WTC11 (cell line): ENCODE measurements around the gene HNF1B. TPM values are rescaled to one million over a fixed set of nuclear protein-coding genes. Genes with fewer than 3 reads are reported as not detected.

Source experiments
- ATAC-seq: fragments of 200-7000 bp; cut with Tn5 transposase; 2 replicates; pipeline ENCODE4 v1.10.0; 2021; ENCODE audit warnings: mild to moderate bottlenecking, moderate library complexity
- CTCF ChIA-PET: fragments of 300-600 bp; sonication (Branson Sonifier 250); formaldehyde crosslinking; loops from one replicate; lab custom pipeline; 2021; ENCODE audit warnings: antibody characterized with exemption; lab: Charles Lee
- POLR2A ChIA-PET: fragments of 350-600 bp; sonication (Branson Sonifier 250); formaldehyde crosslinking; loops from one replicate; lab custom pipeline; 2021; ENCODE audit warnings: antibody characterized with exemption; lab: Charles Lee
- DNase-seq: peaks from one replicate; pipeline ENCODE4 v3.0.0; 2021; ENCODE audit warnings: low spot score
- H3K27ac Mint-ChIP-seq: 2 replicates; pipeline ENCODE4 v1.8.0; 2021; ENCODE audit warnings: mixed read lengths
- H3K27me3 Mint-ChIP-seq: 2 replicates; pipeline ENCODE4 v1.8.0; 2021; ENCODE audit warnings: low read depth, mild to moderate bottlenecking, moderate library complexity, mixed read lengths
- H3K36me3 Mint-ChIP-seq: 2 replicates; pipeline ENCODE4 v1.8.0; 2021; ENCODE audit warnings: mixed read lengths
- H3K4me1 Mint-ChIP-seq: 2 replicates; pipeline ENCODE4 v1.8.0; 2022; ENCODE audit warnings: mixed read lengths
- H3K4me3 Mint-ChIP-seq: 2 replicates; pipeline ENCODE4 v1.8.0; 2021; ENCODE audit warnings: mild to moderate bottlenecking, moderate library complexity, mixed read lengths
- H3K9me3 Mint-ChIP-seq: 2 replicates; pipeline ENCODE4 v1.8.0; 2021; ENCODE audit warnings: mixed read lengths
- CREM ChIP-seq: sonication (generic); formaldehyde crosslinking; IDR thresholded peaks from 2 replicates; pipeline ENCODE4 v1.8.1; 2022; ENCODE audit warnings: mild to moderate bottlenecking, missing genetic modification reagents, moderate library complexity
- EMX1 ChIP-seq: fragments of 250-450 bp; sonication (Bioruptor Pico); IDR thresholded peaks from 2 replicates; pipeline ENCODE4 v1.8.0; 2021; ENCODE audit warnings: mild to moderate bottlenecking
- ESRRA ChIP-seq: sonication (generic); formaldehyde crosslinking; IDR thresholded peaks from 2 replicates; pipeline ENCODE4 v1.8.1; 2022; ENCODE audit warnings: mild to moderate bottlenecking, missing genetic modification reagents, borderline replicate concordance
- ETV6 ChIP-seq: sonication (generic); formaldehyde crosslinking; IDR thresholded peaks from 2 replicates; pipeline ENCODE4 v1.8.1; 2022; ENCODE audit warnings: mild to moderate bottlenecking, missing genetic modification reagents
- FOXK1 ChIP-seq: sonication (generic); formaldehyde crosslinking; IDR thresholded peaks from 2 replicates; pipeline ENCODE4 v1.8.0; 2022; ENCODE audit warnings: mild to moderate bottlenecking, moderate library complexity, missing genetic modification reagents
- FOXP1 ChIP-seq: sonication (generic); formaldehyde crosslinking; IDR thresholded peaks from 2 replicates; pipeline ENCODE4 v1.8.0; 2022; ENCODE audit warnings: missing genetic modification reagents, mild to moderate bottlenecking, moderate library complexity, borderline replicate concordance
- PRRX2 ChIP-seq: fragments of 250-450 bp; sonication (Bioruptor Pico); IDR thresholded peaks from 2 replicates; pipeline ENCODE4 v1.8.0; 2021; ENCODE audit warnings: mild to moderate bottlenecking
- RORB ChIP-seq: fragments of 250-450 bp; sonication (Bioruptor Pico); IDR thresholded peaks from 2 replicates; pipeline ENCODE4 v1.9.0; 2021; ENCODE audit warnings: mild to moderate bottlenecking
- SP1 ChIP-seq: sonication (generic); formaldehyde crosslinking; conservative IDR thresholded peaks from 2 replicates; pipeline ENCODE4 v1.8.1; 2022; ENCODE audit warnings: missing genetic modification reagents
- TP53 ChIP-seq: sonication (generic); formaldehyde crosslinking; IDR thresholded peaks from 2 replicates; pipeline ENCODE4 v1.8.1; 2023; ENCODE audit warnings: mild to moderate bottlenecking, missing genetic modification reagents
- ZNF138 ChIP-seq: sonication (generic); formaldehyde crosslinking; conservative IDR thresholded peaks from 2 replicates; pipeline ENCODE4 v1.8.1; 2022; ENCODE audit warnings: mild to moderate bottlenecking, moderate library complexity, missing genetic modification reagents
- ZNF232 ChIP-seq: sonication (generic); formaldehyde crosslinking; IDR thresholded peaks from 2 replicates; pipeline ENCODE4 v1.8.0; 2022; ENCODE audit warnings: mild to moderate bottlenecking, missing genetic modification reagents
- ZNF423 ChIP-seq: fragments of 250-450 bp; sonication (Bioruptor Pico); IDR thresholded peaks from 2 replicates; pipeline ENCODE4 v2.1.2; 2022; ENCODE audit warnings: mild to moderate bottlenecking, moderate library complexity
- total RNA-seq: library from RNA; stranded (reverse); gene quantifications from 3 replicates; pipeline ENCODE4 v1.2.3, GENCODE V29; 2021
- TF ChIP-seq, protein P1 (sequence below): sonication (generic); formaldehyde crosslinking; IDR thresholded peaks from 2 replicates; pipeline ENCODE4 v1.8.0; 2023; ENCODE audit warnings: missing genetic modification reagents, mild to moderate bottlenecking, borderline replicate concordance
- TF ChIP-seq, protein P2 (sequence below): sonication (generic); formaldehyde crosslinking; IDR thresholded peaks from 2 replicates; pipeline ENCODE4 v1.8.0; 2022; ENCODE audit warnings: mild to moderate bottlenecking, missing genetic modification reagents
- TF ChIP-seq, protein P3 (sequence below): fragments of 200-600 bp; IDR thresholded peaks from 2 replicates; pipeline ENCODE4 v1.8.0; 2022; ENCODE audit warnings: antibody characterized with exemption
- TF ChIP-seq, protein P4 (sequence below): sonication (generic); formaldehyde crosslinking; IDR thresholded peaks from 2 replicates; pipeline ENCODE4 v1.8.1; 2023; ENCODE audit warnings: mild to moderate bottlenecking, missing genetic modification reagents
- TF ChIP-seq, protein P5 (sequence below): sonication (generic); formaldehyde crosslinking; IDR thresholded peaks from 2 replicates; pipeline ENCODE4 v1.8.0; 2023; ENCODE audit warnings: missing genetic modification reagents
- TF ChIP-seq, protein P6 (sequence below): sonication (generic); formaldehyde crosslinking; conservative IDR thresholded peaks from 2 replicates; pipeline ENCODE4 v1.8.1; 2022; ENCODE audit warnings: mild to moderate bottlenecking, missing genetic modification reagents
- TF ChIP-seq, protein P7 (sequence below): sonication (generic); formaldehyde crosslinking; IDR thresholded peaks from 2 replicates; pipeline ENCODE4 v1.8.1; 2023; ENCODE audit warnings: mild to moderate bottlenecking, missing genetic modification reagents, moderate library complexity

The HNF1B gene
- total RNA-seq, 1 experiment from 2014 or later = 0.26 TPM

DNA sequence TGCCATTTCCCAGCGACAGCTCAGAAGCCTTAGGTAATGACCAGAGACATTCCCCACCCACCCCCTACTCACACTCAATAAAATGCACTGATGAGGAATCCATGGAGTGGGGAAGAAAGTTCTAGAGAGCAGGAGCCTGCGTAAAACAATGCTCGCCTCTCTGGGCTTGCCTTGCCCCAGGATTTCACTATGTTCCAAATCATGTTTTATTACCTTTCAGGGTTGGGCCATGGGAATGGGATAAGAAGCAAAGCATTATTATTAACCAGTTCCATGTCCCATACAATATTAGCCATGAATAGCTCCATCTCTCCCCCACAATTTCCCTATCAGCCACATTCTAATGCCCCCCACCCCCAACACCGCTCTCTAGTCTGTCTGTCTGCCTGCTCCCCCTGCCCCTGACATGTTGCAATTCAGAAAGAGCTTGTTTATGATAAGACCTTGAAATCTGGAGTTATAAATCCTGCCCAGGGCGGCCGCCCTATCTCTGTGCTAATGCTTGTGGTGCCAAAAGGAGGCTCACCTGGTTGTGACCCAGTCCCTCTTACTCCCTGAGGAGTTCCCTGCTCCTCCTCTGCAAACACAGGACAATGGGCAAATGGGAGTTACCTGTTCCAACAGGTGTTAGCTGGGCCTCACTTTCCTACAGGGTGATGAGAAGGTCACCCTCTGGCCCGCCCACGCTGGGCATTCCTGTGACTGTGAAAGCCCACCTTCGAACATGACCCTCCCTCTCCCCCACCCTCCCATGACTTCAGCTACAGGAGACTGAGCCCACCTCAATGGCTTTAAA, 73.6 kb downstream of the HNF1B start (continued):
- TF ChIP-seq, protein P1, sequence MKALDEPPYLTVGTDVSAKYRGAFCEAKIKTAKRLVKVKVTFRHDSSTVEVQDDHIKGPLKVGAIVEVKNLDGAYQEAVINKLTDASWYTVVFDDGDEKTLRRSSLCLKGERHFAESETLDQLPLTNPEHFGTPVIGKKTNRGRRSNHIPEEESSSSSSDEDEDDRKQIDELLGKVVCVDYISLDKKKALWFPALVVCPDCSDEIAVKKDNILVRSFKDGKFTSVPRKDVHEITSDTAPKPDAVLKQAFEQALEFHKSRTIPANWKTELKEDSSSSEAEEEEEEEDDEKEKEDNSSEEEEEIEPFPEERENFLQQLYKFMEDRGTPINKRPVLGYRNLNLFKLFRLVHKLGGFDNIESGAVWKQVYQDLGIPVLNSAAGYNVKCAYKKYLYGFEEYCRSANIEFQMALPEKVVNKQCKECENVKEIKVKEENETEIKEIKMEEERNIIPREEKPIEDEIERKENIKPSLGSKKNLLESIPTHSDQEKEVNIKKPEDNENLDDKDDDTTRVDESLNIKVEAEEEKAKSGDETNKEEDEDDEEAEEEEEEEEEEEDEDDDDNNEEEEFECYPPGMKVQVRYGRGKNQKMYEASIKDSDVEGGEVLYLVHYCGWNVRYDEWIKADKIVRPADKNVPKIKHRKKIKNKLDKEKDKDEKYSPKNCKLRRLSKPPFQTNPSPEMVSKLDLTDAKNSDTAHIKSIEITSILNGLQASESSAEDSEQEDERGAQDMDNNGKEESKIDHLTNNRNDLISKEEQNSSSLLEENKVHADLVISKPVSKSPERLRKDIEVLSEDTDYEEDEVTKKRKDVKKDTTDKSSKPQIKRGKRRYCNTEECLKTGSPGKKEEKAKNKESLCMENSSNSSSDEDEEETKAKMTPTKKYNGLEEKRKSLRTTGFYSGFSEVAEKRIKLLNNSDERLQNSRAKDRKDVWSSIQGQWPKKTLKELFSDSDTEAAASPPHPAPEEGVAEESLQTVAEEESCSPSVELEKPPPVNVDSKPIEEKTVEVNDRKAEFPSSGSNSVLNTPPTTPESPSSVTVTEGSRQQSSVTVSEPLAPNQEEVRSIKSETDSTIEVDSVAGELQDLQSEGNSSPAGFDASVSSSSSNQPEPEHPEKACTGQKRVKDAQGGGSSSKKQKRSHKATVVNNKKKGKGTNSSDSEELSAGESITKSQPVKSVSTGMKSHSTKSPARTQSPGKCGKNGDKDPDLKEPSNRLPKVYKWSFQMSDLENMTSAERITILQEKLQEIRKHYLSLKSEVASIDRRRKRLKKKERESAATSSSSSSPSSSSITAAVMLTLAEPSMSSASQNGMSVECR (CRISPR knock-in tag) = no peak
- TF ChIP-seq RORB (CRISPR knock-in tag) = no peak
- TF ChIP-seq PRRX2 (CRISPR knock-in tag) = no peak
- TF ChIP-seq ZNF138 (CRISPR knock-in tag) = no peak
- TF ChIP-seq ZNF232 (CRISPR knock-in tag) = no peak
- no peak for TF ChIP-seq TP53 (CRISPR knock-in tag)
- TF ChIP-seq, protein P2, sequence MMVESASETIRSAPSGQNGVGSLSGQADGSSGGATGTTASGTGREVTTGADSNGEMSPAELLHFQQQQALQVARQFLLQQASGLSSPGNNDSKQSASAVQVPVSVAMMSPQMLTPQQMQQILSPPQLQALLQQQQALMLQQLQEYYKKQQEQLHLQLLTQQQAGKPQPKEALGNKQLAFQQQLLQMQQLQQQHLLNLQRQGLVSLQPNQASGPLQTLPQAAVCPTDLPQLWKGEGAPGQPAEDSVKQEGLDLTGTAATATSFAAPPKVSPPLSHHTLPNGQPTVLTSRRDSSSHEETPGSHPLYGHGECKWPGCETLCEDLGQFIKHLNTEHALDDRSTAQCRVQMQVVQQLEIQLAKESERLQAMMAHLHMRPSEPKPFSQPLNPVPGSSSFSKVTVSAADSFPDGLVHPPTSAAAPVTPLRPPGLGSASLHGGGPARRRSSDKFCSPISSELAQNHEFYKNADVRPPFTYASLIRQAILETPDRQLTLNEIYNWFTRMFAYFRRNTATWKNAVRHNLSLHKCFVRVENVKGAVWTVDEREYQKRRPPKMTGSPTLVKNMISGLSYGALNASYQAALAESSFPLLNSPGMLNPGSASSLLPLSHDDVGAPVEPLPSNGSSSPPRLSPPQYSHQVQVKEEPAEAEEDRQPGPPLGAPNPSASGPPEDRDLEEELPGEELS (CRISPR knock-in tag) = no peak
- TF ChIP-seq, protein P3, sequence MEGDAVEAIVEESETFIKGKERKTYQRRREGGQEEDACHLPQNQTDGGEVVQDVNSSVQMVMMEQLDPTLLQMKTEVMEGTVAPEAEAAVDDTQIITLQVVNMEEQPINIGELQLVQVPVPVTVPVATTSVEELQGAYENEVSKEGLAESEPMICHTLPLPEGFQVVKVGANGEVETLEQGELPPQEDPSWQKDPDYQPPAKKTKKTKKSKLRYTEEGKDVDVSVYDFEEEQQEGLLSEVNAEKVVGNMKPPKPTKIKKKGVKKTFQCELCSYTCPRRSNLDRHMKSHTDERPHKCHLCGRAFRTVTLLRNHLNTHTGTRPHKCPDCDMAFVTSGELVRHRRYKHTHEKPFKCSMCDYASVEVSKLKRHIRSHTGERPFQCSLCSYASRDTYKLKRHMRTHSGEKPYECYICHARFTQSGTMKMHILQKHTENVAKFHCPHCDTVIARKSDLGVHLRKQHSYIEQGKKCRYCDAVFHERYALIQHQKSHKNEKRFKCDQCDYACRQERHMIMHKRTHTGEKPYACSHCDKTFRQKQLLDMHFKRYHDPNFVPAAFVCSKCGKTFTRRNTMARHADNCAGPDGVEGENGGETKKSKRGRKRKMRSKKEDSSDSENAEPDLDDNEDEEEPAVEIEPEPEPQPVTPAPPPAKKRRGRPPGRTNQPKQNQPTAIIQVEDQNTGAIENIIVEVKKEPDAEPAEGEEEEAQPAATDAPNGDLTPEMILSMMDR = no peak
- TF ChIP-seq, all 79 proteins: peak for 0

DNA sequence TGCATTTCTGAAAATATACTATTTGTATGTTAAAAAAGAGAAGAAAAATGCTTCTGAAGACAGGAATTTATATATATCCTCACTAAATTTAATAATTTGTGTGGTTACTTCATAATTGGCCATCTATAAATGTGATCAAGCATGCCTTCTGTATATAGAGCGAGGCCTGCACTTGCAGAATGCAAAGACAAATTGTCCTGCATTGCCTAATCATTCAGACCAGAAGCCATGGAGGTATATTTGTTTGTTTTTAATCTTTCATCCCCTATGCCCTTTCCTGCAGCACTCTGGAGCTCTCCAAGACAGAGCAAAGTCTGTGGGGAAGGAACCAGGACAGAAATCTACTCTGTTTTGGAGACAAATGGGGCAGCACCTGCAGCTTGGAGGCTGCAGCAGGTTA, 77.8 kb downstream of the HNF1B start:
- ATAC-seq = no peak
- no peaks in the 10 kb centered on the region for H3K36me3 Mint-ChIP-seq
- no peak overlapping the region for H3K27ac Mint-ChIP-seq
- no peak overlapping the region for H3K4me3 Mint-ChIP-seq
- DNase-seq = no peak
- H3K27me3 Mint-ChIP-seq = 0 out of 2 replicates have a peak, but pooled peaks cover 5% of the 10 kb centered on the region
- POLR2A ChIA-PET = no interaction called here
- H3K9me3 Mint-ChIP-seq = no peaks in the 10 kb centered on the region
- H3K4me1 Mint-ChIP-seq = peaks cover 11% of the 10 kb centered on the region
- CTCF ChIA-PET = no interaction called here
- TF ChIP-seq, protein P4, sequence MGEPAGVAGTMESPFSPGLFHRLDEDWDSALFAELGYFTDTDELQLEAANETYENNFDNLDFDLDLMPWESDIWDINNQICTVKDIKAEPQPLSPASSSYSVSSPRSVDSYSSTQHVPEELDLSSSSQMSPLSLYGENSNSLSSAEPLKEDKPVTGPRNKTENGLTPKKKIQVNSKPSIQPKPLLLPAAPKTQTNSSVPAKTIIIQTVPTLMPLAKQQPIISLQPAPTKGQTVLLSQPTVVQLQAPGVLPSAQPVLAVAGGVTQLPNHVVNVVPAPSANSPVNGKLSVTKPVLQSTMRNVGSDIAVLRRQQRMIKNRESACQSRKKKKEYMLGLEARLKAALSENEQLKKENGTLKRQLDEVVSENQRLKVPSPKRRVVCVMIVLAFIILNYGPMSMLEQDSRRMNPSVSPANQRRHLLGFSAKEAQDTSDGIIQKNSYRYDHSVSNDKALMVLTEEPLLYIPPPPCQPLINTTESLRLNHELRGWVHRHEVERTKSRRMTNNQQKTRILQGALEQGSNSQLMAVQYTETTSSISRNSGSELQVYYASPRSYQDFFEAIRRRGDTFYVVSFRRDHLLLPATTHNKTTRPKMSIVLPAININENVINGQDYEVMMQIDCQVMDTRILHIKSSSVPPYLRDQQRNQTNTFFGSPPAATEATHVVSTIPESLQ (CRISPR knock-in tag) = no peak
- TF ChIP-seq ZNF423 (no peak), FOXP1 (CRISPR knock-in tag) (no peak), EMX1 (no peak), ETV6 (CRISPR knock-in tag) (no peak), FOXK1 (CRISPR knock-in tag) (no peak), ESRRA (CRISPR knock-in tag) (no peak), CREM (CRISPR knock-in tag) (no peak), SP1 (CRISPR knock-in tag) (no peak)
- TF ChIP-seq, protein P5, sequence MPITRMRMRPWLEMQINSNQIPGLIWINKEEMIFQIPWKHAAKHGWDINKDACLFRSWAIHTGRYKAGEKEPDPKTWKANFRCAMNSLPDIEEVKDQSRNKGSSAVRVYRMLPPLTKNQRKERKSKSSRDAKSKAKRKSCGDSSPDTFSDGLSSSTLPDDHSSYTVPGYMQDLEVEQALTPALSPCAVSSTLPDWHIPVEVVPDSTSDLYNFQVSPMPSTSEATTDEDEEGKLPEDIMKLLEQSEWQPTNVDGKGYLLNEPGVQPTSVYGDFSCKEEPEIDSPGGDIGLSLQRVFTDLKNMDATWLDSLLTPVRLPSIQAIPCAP (CRISPR knock-in tag) = no peak
- TF ChIP-seq, protein P6, sequence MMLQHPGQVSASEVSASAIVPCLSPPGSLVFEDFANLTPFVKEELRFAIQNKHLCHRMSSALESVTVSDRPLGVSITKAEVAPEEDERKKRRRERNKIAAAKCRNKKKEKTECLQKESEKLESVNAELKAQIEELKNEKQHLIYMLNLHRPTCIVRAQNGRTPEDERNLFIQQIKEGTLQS (CRISPR knock-in tag) = no peak
- TF ChIP-seq, protein P7, sequence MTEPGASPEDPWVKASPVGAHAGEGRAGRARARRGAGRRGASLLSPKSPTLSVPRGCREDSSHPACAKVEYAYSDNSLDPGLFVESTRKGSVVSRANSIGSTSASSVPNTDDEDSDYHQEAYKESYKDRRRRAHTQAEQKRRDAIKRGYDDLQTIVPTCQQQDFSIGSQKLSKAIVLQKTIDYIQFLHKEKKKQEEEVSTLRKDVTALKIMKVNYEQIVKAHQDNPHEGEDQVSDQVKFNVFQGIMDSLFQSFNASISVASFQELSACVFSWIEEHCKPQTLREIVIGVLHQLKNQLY (CRISPR knock-in tag) = no peak
